Upper lobe of right lung (tissue), 1 donor: Measurements from ENCODE around the gene PLXNA4. TPM values are rescaled to one million over a fixed set of nuclear protein-coding genes. Genes with fewer than 3 reads are reported as not detected.

Source experiments
- ATAC-seq: fragments of 200-7000 bp; cut with Tn5 transposase; one replicate; pipeline ENCODE4 v1.9.1; 2020; ENCODE audit warnings: mild to moderate bottlenecking, moderate library complexity
- DNase-seq: peaks from one replicate; pipeline ENCODE4 v3.0.0-alpha.2; 2020
- H3K27ac ChIP-seq: fragments of 200-600 bp; one replicate; pipeline ENCODE4 v1.8.0; 2022
- H3K27me3 ChIP-seq: fragments of 200-600 bp; one replicate; pipeline ENCODE4 v1.8.0; 2022; ENCODE audit warnings: mild to moderate bottlenecking
- H3K36me3 ChIP-seq: fragments of 200-600 bp; one replicate; pipeline ENCODE4 v1.8.0; 2022
- H3K4me1 ChIP-seq: fragments of 200-600 bp; one replicate; pipeline ENCODE4 v1.8.0; 2022
- H3K4me3 ChIP-seq: fragments of 200-600 bp; one replicate; pipeline ENCODE4 v1.8.0; 2022; ENCODE audit warnings: mild to moderate bottlenecking
- H3K9me3 ChIP-seq: fragments of 200-600 bp; one replicate; pipeline ENCODE4 v1.8.0; 2022
- CTCF ChIP-seq: fragments of 200-600 bp; IDR thresholded peaks from one replicate; pipeline ENCODE4 v1.8.0; 2022; ENCODE audit warnings: antibody characterized with exemption
- intact Hi-C: fragments of 100-400 bp; cut with DNase I; formaldehyde crosslinking; loops from one replicate; pipeline ENCODE4 v1.11.0; 2022
- total RNA-seq: library from RNA; stranded (reverse); fragmentation: NEBNext Ultra II Directional; extraction: Animal tissue kit (Norgen Biotek cat#: 25700); gene quantifications from one replicate; pipeline ENCODE4 v1.2.1, GENCODE V29; 2021
- donor health status: DM: no; HTN: yes; CAD: no; lungs with severe emphysema.

The PLXNA4 gene
- total RNA-seq, 1 donor from 2014 or later, result 7.2 TPM

GRCh38 chr7:132561763-132562162 is 14.5 kb downstream of the PLXNA4 start:
- Histone ChIP-seq H3K4me1 (no peaks in the 10 kb centered on the region), H3K9me3 (no peaks in the 10 kb centered on the region), H3K36me3 (no peaks in the 10 kb centered on the region), H3K4me3 (no peak overlapping the region), H3K27ac (no peak overlapping the region), H3K27me3 (peaks cover 13% of the 10 kb centered on the region)
- intact Hi-C loops, result no loop called here
- ATAC-seq (no peak), DNase-seq (no peak)
- no peak for TF ChIP-seq CTCF

- DNase-seq, result no peak
- ATAC-seq, result no peak
- no peaks in the 10 kb centered on the region for H3K36me3 ChIP-seq
Observed at GRCh38 chr7:132560825-132561529, 15.3 kb downstream of the PLXNA4 start.

GRCh38 chr7:132560105-132560504 is 16.2 kb downstream of the PLXNA4 start:
- no peak overlapping the region for H3K4me3 ChIP-seq
- no peak for DNase-seq
- no peak for ATAC-seq
- no peaks in the 10 kb centered on the region for H3K36me3 ChIP-seq
- no peak for TF ChIP-seq CTCF
- no peaks in the 10 kb centered on the region for H3K4me1 ChIP-seq
- intact Hi-C loops, result no loop called here
- H3K9me3 ChIP-seq, result no peaks in the 10 kb centered on the region
- H3K27ac ChIP-seq, result no peak overlapping the region
- peaks cover under 1% of the 10 kb centered on the region for H3K27me3 ChIP-seq

More at GRCh38 chr7:132560825-132561529, 15.3 kb downstream of the PLXNA4 start:
- Histone ChIP-seq H3K27me3 (peaks cover 9% of the 10 kb centered on the region), H3K27ac (no peak overlapping the region), H3K4me1 (no peaks in the 10 kb centered on the region), H3K9me3 (no peaks in the 10 kb centered on the region), H3K4me3 (no peak overlapping the region)
- intact Hi-C loops, result no loop called here
- no peak for TF ChIP-seq CTCF

- TF ChIP-seq CTCF, result no peak
- Histone ChIP-seq H3K9me3 (no peaks in the 10 kb centered on the region), H3K27me3 (no peaks in the 10 kb centered on the region), H3K36me3 (no peaks in the 10 kb centered on the region), H3K4me1 (no peaks in the 10 kb centered on the region), H3K4me3 (no peak overlapping the region), H3K27ac (no peak overlapping the region)
- ATAC-seq, result peak; percentile 9
- intact Hi-C loops, result no loop called here
- DNase-seq, result no peak
Observed at GRCh38 chr7:132558815-132559214, 17.5 kb downstream of the PLXNA4 start.

- intact Hi-C loops, result no loop called here
- H3K4me1 ChIP-seq, result no peaks in the 10 kb centered on the region
- H3K27me3 ChIP-seq, result no peaks in the 10 kb centered on the region
- no peaks in the 10 kb centered on the region for H3K9me3 ChIP-seq
- no peak for TF ChIP-seq CTCF
- no peaks in the 10 kb centered on the region for H3K36me3 ChIP-seq
- DNase-seq (no peak), ATAC-seq (peak; percentile 19)
- H3K27ac ChIP-seq, result no peak overlapping the region
- no peak overlapping the region for H3K4me3 ChIP-seq
Observed at GRCh38 chr7:132557489-132558044, 18.7 kb downstream of the PLXNA4 start.
